Vagina (tissue), 2 donors: ENCODE measurements around the gene STK35.

Experiments
- POLR2AphosphoS5 ChIP-seq, 2 donors: sonication (generic); formaldehyde crosslinking; IDR thresholded peaks; one replicate each; pipeline ENCODE4 v1.9.0; 2017; ENCODE audit warnings: antibody characterized with exemption in 2 of 2, mild to moderate bottlenecking in 2 of 2, low read depth in 1 of 2; ENCODE audit not compliant: insufficient read depth in 1 of 2
- TF ChIP-seq, protein P1 (sequence below), 3 experiments: fragments of 450-650 bp in 2 of 3; fragments of 200-600 bp in 1 of 3; sonication (generic) in 1 of 3; IDR thresholded peaks; one replicate each; pipeline ENCODE4 v1.5.1; 2017 to 2019; ENCODE audit warnings: antibody characterized with exemption in 3 of 3, mild to moderate bottlenecking in 2 of 3, moderate library complexity in 2 of 3

DNA sequence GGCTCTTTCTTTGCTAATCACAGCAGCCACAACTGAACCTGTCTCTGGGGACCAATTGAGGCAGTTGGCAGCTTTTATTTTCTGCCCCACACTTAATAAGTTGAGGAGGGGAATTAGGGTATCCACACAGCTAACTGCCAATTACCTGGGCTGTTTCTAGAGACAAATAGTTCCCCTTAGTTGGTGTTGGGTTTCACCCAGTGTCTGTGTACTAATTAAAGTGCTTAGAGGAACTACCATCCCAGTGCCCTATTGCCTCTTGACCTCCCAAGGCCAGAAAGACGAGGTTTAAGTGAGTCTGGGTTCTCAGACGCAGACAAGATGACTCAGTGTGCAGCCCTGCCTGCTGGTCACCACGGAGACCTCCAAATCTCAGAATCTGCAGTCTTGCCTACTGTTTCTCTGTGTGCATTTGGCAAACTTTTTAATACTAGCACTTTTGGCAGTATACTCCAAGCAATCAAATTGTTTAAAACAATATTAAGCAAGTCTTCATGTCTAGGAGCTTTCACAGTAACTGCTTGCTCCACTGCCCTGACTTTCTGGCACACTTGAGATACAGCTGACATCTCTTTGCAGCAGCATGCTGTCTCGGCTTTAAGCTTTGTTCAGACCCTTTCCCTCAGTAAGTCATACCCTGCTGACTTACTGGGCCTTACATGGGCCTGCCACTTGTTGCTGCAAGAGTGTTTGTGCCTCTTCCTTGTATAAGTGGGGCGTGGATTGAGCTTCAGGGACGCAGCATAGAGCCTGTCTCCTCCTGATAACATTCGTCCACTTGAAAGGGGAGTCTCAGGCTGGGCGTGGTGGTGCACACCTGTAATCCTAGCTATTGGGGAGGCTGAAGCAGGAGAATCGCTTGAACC lies 31.9 kb downstream of the STK35 start:
- TF ChIP-seq POLR2AphosphoS5 (IDR thresholded peaks at IDR 0.05; ENCODE audit: insufficient read depth in 1 of 2, low read depth in 1 of 2), result no peak
- TF ChIP-seq, protein P1, sequence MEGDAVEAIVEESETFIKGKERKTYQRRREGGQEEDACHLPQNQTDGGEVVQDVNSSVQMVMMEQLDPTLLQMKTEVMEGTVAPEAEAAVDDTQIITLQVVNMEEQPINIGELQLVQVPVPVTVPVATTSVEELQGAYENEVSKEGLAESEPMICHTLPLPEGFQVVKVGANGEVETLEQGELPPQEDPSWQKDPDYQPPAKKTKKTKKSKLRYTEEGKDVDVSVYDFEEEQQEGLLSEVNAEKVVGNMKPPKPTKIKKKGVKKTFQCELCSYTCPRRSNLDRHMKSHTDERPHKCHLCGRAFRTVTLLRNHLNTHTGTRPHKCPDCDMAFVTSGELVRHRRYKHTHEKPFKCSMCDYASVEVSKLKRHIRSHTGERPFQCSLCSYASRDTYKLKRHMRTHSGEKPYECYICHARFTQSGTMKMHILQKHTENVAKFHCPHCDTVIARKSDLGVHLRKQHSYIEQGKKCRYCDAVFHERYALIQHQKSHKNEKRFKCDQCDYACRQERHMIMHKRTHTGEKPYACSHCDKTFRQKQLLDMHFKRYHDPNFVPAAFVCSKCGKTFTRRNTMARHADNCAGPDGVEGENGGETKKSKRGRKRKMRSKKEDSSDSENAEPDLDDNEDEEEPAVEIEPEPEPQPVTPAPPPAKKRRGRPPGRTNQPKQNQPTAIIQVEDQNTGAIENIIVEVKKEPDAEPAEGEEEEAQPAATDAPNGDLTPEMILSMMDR (IDR thresholded peaks at IDR 0.05), result no peak
